T-helper 1 cell treated with Interleukin-12 subunit alpha and Interleukin-12 subunit beta and Interleukin-4 antibody, amounts not matched to agents 30 μg/mL and 1 μg/mL, for 36 hours (primary cell): ENCODE results near the gene NCAPG.

Experiments used
- H3K27ac Mint-ChIP-seq: one replicate; pipeline ENCODE4 v1.8.0; 2021; ENCODE audit warnings: mild to moderate bottlenecking, mixed read lengths
- H3K27me3 Mint-ChIP-seq: one replicate; pipeline ENCODE4 v1.8.0; 2021; ENCODE audit warnings: low read depth, mixed read lengths
- H3K36me3 Mint-ChIP-seq: one replicate; pipeline ENCODE4 v1.8.0; 2021; ENCODE audit warnings: low read depth, mixed read lengths
- H3K4me1 Mint-ChIP-seq: one replicate; pipeline ENCODE4 v1.8.0; 2021; ENCODE audit warnings: low read depth, mixed read lengths
- H3K4me3 Mint-ChIP-seq: one replicate; pipeline ENCODE4 v1.8.0; 2021; ENCODE audit warnings: mild to moderate bottlenecking, moderate library complexity, mixed read lengths
- H3K9me3 Mint-ChIP-seq: one replicate; pipeline ENCODE4 v1.8.0; 2021; ENCODE audit warnings: mixed read lengths

NCAPG gene

DNA sequence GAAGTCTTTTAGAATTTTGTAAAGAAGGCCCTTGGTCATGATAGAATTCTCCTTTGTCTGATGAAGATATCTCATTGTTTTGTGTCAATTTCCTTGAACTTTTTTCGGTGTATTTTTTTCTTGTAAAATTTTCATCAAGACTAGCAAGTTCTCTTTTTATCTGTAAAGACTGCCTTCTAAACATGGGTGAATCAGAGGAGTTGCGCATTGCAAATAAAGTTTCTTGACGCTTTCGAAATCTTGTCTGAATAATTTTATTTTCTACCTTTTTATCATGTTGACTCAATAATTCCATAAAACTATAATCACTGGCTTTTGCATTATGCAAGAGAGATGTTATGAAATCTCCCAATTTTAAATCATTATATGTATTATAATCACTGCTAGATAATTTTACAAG lies 66.2 kb downstream of the NCAPG start:
- Mint-ChIP-seq H3K4me3 (no peak overlapping the region), H3K36me3 (no peaks in the 10 kb centered on the region), H3K4me1 (no peaks in the 10 kb centered on the region), H3K27me3 (no peaks in the 10 kb centered on the region), H3K9me3 (no peaks in the 10 kb centered on the region), H3K27ac (no peak overlapping the region)

DNA sequence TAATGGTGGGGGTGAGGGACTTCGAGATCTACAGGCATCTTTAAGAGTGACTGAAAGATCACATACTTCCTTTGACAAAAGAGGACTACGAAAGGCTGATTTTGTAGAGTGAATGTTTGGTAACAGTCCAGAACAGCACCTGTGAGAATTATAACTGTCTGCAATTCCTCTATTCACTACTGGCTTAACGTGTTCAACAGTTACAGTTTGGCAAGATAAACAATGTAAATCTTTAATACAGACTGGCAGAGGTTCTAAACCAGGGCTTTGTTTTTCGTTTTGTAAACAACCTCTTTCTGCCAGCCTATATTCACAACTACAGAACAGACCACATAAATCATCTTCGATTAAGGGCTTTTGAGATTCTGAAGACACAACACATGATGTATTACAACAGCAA lies 66.9 kb downstream of the NCAPG start:
- Mint-ChIP-seq H3K36me3 (no peaks in the 10 kb centered on the region), H3K4me3 (no peak overlapping the region), H3K27me3 (no peaks in the 10 kb centered on the region), H3K9me3 (no peaks in the 10 kb centered on the region), H3K4me1 (no peaks in the 10 kb centered on the region), H3K27ac (no peak overlapping the region)

DNA sequence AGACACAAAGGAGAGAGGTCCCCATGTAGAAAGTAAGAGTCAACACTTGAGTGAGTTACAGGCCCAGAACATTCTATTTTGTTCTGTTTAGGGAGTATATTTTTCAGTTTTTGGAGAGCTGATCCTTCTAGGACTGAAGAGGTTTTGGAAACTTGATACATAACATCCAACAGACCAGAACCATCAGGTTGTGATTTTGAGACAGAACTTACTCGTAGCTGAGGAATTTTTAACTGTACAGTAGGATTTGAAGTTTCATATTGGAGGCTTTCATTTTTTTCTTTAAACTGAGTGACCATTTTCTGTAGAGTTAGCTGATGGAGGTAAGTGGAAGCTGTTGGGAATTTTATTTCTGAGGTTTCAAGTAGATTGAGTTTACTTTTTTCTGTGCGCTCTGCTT lies 73.3 kb downstream of the NCAPG start:
- Mint-ChIP-seq H3K27ac (no peak overlapping the region), H3K4me3 (no peak overlapping the region), H3K36me3 (no peaks in the 10 kb centered on the region), H3K27me3 (no peaks in the 10 kb centered on the region), H3K4me1 (no peaks in the 10 kb centered on the region), H3K9me3 (no peaks in the 10 kb centered on the region)

DNA sequence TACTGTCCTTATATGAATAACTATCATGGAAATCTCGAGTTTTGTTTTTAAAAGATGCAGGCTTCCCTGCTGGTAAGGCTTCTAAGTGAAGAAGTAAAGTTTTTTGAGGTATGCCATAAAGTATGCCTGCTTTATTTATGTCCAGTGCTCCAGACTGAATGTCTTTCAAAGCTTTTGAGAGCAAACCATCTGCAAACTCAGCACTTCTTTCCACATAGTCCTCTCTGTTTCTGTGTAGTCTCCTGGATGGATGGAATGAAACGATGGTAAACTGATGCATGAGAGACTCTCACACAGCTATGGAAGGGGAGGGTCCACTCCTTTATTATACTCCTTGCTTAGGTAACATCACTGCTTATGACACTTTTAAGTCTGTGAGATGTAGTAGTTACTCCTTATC lies 73.7 kb downstream of the NCAPG start:
- no peak overlapping the region for H3K27ac Mint-ChIP-seq
- H3K27me3 Mint-ChIP-seq: no peaks in the 10 kb centered on the region
- no peaks in the 10 kb centered on the region for H3K36me3 Mint-ChIP-seq
- no peaks in the 10 kb centered on the region for H3K9me3 Mint-ChIP-seq
- no peaks in the 10 kb centered on the region for H3K4me1 Mint-ChIP-seq
- no peak overlapping the region for H3K4me3 Mint-ChIP-seq

DNA sequence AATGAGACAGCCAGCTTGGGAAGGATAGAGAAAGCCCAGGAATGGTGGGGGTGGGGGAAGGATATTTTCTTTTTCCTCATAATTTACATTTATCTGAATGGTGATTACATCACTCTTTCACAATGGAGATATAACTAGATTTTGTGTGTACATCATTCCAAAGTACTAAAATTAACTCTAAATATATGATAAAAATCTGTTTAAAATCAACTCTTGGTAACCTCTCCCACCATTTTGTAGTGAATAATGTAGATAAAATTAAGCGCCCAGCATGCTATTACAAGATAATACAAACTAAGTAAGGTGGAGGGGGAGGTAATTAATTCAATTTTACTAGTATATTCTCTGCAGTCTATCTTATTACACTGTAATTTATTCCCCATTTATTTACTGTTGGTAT lies 78.9 kb downstream of the NCAPG start:
- Mint-ChIP-seq H3K27me3 (no peaks in the 10 kb centered on the region), H3K27ac (no peak overlapping the region), H3K4me1 (no peaks in the 10 kb centered on the region), H3K4me3 (no peak overlapping the region), H3K36me3 (no peaks in the 10 kb centered on the region), H3K9me3 (no peaks in the 10 kb centered on the region)

DNA sequence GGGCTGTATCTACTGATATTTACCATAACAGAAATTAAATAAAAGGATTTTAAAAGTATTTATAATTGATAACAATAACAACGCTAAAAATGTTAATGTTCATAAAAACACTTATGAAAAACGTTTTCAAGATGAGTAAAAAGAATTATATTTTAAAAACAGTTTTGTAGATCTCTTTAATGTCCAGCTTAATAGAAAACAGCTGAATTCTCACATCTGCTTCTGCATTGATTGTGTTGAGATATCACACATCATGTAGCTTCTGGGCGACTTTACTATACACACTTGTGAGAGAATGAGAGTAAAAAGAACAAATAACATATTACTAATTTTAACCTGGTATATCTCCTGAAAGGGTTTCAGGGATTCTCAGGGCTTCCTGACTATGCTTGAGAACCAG lies 83.6 kb downstream of the NCAPG start:
- no peaks in the 10 kb centered on the region for H3K27me3 Mint-ChIP-seq
- H3K4me3 Mint-ChIP-seq: no peak overlapping the region
- no peaks in the 10 kb centered on the region for H3K36me3 Mint-ChIP-seq
- no peak overlapping the region for H3K27ac Mint-ChIP-seq
- no peaks in the 10 kb centered on the region for H3K9me3 Mint-ChIP-seq
- H3K4me1 Mint-ChIP-seq: no peaks in the 10 kb centered on the region
